SU-DHL-6 (cell line): Measurements from ENCODE around the gene FAM53A.

Source experiments
- H2AFZ ChIP-seq: fragments of 200-600 bp; sonication (generic); 2 replicates; pipeline ENCODE4 v1.6.1; 2014; ENCODE audit warnings: low read depth, mild to moderate bottlenecking, moderate library complexity, mixed read lengths, antibody characterized with exemption, low read length; ENCODE audit not compliant: severe bottlenecking
- H3F3A ChIP-seq: fragments of 200-600 bp; shearing (Covaris generic); 2 replicates; pipeline ENCODE4 v1.6.0; 2016; ENCODE audit warnings: antibody characterized with exemption, mild to moderate bottlenecking; ENCODE audit not compliant: insufficient read depth
- H3K27ac ChIP-seq: fragments of 200-600 bp; sonication (generic); 2 replicates; pipeline ENCODE4 v1.5.1; 2016; ENCODE audit warnings: low read depth, mild to moderate bottlenecking, low read length, moderate library complexity, mixed read lengths
- H3K27me3 ChIP-seq: fragments of 200-600 bp; sonication (generic), shearing (Covaris generic); 2 replicates; pipeline ENCODE4 v1.6.0; 2014; ENCODE audit warnings: mild to moderate bottlenecking, low read length
- H3K36me3 ChIP-seq: fragments of 200-600 bp; sonication (generic); 2 replicates; pipeline ENCODE4 v1.6.1; 2014; ENCODE audit warnings: mild to moderate bottlenecking, low read length, mixed read lengths
- H3K4me2 ChIP-seq: fragments of 300-600, 200-600 bp; shearing (Covaris generic), sonication (generic); 2 replicates; pipeline ENCODE4 v1.6.0; 2014; ENCODE audit warnings: low read length, low read depth, mild to moderate bottlenecking; ENCODE audit not compliant: poor library complexity, severe bottlenecking
- H3K4me3 ChIP-seq: fragments of 200-600 bp; sonication (generic); 2 replicates; pipeline ENCODE4 v1.5.1; 2014; ENCODE audit warnings: antibody characterized with exemption, low read length, mild to moderate bottlenecking, mixed read lengths; ENCODE audit not compliant: insufficient read depth, poor library complexity, severe bottlenecking
- H3K79me2 ChIP-seq: fragments of 200-600 bp; sonication (generic); 2 replicates; pipeline ENCODE4 v1.6.1; 2014; ENCODE audit warnings: mild to moderate bottlenecking, low read length, moderate library complexity; ENCODE audit not compliant: insufficient read depth
- H3K9ac ChIP-seq: fragments of 200-600 bp; sonication (generic); 2 replicates; pipeline ENCODE4 v1.7.0; 2014; ENCODE audit warnings: mild to moderate bottlenecking, low read length
- H3K9me2 ChIP-seq: fragments of 200-600 bp; sonication (generic); replicated peaks from 2 replicates; pipeline ENCODE4 v1.6.1; 2014; ENCODE audit warnings: low read length; ENCODE audit not compliant: insufficient read depth
- H3K9me3 ChIP-seq: fragments of 200-600 bp; sonication (generic); 2 replicates; pipeline ENCODE4 v1.6.1; 2014; ENCODE audit warnings: low read length, mixed read lengths; ENCODE audit not compliant: insufficient read depth
- H4K20me1 ChIP-seq: fragments of 200-600 bp; sonication (generic); 2 replicates; pipeline ENCODE4 v1.6.1; 2014; ENCODE audit warnings: low read depth, mild to moderate bottlenecking, antibody characterized with exemption, low read length, moderate library complexity, mixed read lengths
- CTCF ChIP-seq: fragments of 200-600 bp; sonication (generic); IDR thresholded peaks from one replicate; pipeline ENCODE4 v1.5.1; 2017; ENCODE audit warnings: antibody characterized with exemption, mild to moderate bottlenecking, low read length, moderate library complexity; ENCODE audit not compliant: insufficient read depth, poor library complexity, severe bottlenecking
- EZH2phosphoT487 ChIP-seq: fragments of 200-600 bp; sonication (generic), shearing (Covaris generic); conservative IDR thresholded peaks from 2 replicates; pipeline ENCODE4 v1.6.1; 2018; ENCODE audit warnings: mild to moderate bottlenecking, antibody characterized with exemption, low read length, moderate library complexity, mixed read lengths

Gene FAM53A

GRCh38 chr4:1592709-1593417, 91.2 kb downstream of the FAM53A start:
- H3K27me3 ChIP-seq, result no peaks in the 10 kb centered on the region; the same call in 1 of the 2 replicates
- no peak overlapping the region for H3K4me2 ChIP-seq
- no peaks in the 10 kb centered on the region for H3K9me3 ChIP-seq
- no peaks in the 10 kb centered on the region for H3K9me2 ChIP-seq
- no peaks in the 10 kb centered on the region for H3F3A ChIP-seq
- no peak for TF ChIP-seq CTCF
- no peak for TF ChIP-seq EZH2phosphoT487
- H3K27ac ChIP-seq, result no peak overlapping the region
- H4K20me1 ChIP-seq, result no peaks in the 10 kb centered on the region
- no peak overlapping the region for H3K9ac ChIP-seq
- no peaks in the 10 kb centered on the region for H3K79me2 ChIP-seq
- no peak overlapping the region for H2AFZ ChIP-seq
- H3K36me3 ChIP-seq, result no peaks in the 10 kb centered on the region
- H3K4me3 ChIP-seq, result no peak overlapping the region

- Histone ChIP-seq H3K9me2 (no peaks in the 10 kb centered on the region), H3K79me2 (no peaks in the 10 kb centered on the region), H4K20me1 (no peaks in the 10 kb centered on the region), H3F3A (no peaks in the 10 kb centered on the region), H3K4me3 (no peak overlapping the region), H3K36me3 (no peaks in the 10 kb centered on the region), H3K9me3 (no peaks in the 10 kb centered on the region), H3K27me3 (no peaks in the 10 kb centered on the region; the same call in 1 of the 2 replicates), H3K4me2 (no peak overlapping the region), H3K9ac (no peak overlapping the region), H2AFZ (no peak overlapping the region), H3K27ac (no peak overlapping the region)
- no peak for TF ChIP-seq CTCF
Observed at GRCh38 chr4:1592068-1592708, 91.9 kb downstream of the FAM53A start.

DNA sequence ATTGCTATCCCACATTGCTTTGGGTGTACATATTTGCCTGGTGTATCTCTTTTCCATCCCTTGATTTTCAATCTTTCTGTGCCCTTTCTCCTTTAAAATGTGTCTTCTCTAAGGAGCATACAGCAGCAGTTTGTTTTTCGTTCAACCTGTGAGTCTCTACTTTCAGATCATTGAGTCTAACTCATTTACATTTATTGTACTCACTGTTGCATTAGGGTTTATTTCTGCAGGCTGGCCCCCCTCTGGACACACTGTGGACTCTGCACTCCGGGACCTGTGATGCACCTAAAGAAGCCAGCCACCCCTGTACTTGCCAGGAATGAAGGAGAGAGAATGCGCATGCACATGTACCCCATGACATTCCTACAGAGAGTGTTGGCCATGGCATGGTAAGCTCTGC, 93.0 kb downstream of the FAM53A start:
- no peak overlapping the region for H3K4me2 ChIP-seq
- no peaks in the 10 kb centered on the region for H3K36me3 ChIP-seq
- no peaks in the 10 kb centered on the region; the same call in 1 of the 2 replicates for H3K27me3 ChIP-seq
- no peak for TF ChIP-seq CTCF
- no peak for TF ChIP-seq EZH2phosphoT487
- H3K79me2 ChIP-seq, result no peaks in the 10 kb centered on the region
- H4K20me1 ChIP-seq, result no peaks in the 10 kb centered on the region
- no peaks in the 10 kb centered on the region for H3K9me2 ChIP-seq
- H3F3A ChIP-seq, result no peaks in the 10 kb centered on the region
- no peak overlapping the region for H3K27ac ChIP-seq
- H2AFZ ChIP-seq, result no peak overlapping the region
- no peaks in the 10 kb centered on the region for H3K9me3 ChIP-seq
- no peak overlapping the region for H3K9ac ChIP-seq
- no peak overlapping the region for H3K4me3 ChIP-seq
